DND-41 (cell line): ENCODE results near the gene MACF1.

Experiments
- EZH2 ChIP-seq: IDR thresholded peaks from 3 replicates; pipeline ENCODE4 v1.6.1; 2012; ENCODE audit warnings: borderline replicate concordance, low read depth, mild to moderate bottlenecking, moderate library complexity, low read length, inconsistent platforms; ENCODE audit not compliant: severe bottlenecking
- TF ChIP-seq, protein P1 (sequence below): IDR thresholded peaks from 2 replicates; pipeline ENCODE4 v1.5.1; 2012; ENCODE audit warnings: borderline replicate concordance, low read length, moderate library complexity, mild to moderate bottlenecking; ENCODE audit not compliant: poor library complexity, severe bottlenecking; ENCODE audit errors: extremely low read depth

DNA sequence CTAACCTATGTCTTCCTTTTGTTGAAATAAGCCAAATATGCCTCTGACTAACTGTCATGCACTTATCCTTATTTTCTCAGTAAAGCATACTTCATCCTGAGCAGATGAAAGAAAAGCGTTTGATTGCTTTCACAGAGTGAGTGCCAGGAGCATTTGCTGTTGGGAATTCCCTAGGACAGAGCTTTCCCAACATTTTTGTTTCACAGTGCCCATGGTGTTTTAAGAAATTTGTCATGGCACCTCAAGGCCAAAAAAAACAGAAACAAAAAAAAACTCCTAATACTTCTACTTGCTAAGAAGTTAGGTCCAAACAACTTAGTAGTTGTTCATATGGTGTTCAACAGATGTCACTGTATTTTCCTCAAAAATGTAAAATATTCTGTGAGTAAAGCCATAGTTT is 166.1 kb downstream of the MACF1 start:
- TF ChIP-seq, protein P1, sequence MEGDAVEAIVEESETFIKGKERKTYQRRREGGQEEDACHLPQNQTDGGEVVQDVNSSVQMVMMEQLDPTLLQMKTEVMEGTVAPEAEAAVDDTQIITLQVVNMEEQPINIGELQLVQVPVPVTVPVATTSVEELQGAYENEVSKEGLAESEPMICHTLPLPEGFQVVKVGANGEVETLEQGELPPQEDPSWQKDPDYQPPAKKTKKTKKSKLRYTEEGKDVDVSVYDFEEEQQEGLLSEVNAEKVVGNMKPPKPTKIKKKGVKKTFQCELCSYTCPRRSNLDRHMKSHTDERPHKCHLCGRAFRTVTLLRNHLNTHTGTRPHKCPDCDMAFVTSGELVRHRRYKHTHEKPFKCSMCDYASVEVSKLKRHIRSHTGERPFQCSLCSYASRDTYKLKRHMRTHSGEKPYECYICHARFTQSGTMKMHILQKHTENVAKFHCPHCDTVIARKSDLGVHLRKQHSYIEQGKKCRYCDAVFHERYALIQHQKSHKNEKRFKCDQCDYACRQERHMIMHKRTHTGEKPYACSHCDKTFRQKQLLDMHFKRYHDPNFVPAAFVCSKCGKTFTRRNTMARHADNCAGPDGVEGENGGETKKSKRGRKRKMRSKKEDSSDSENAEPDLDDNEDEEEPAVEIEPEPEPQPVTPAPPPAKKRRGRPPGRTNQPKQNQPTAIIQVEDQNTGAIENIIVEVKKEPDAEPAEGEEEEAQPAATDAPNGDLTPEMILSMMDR: no peak
- TF ChIP-seq EZH2: no peak
